Fibroblast of the aortic adventitia (primary cell): ENCODE results near the gene SETBP1. TPM values are rescaled to one million over a fixed set of nuclear protein-coding genes. Genes with fewer than 3 reads are reported as not detected.
A peak's percentile ranks its signal among the peaks of the same experiment; 100 is the strongest.

Experiments
- DNase-seq: peaks from one replicate; pipeline ENCODE4 v3.0.0-alpha.2; 2010; ENCODE audit warnings: low read depth
- H3K4me3 ChIP-seq: 2 replicates; pipeline ENCODE4 v1.5.1; 2011; ENCODE audit warnings: low read depth, mild to moderate bottlenecking, control low read depth, low read length, moderate library complexity
- CTCF ChIP-seq: IDR thresholded peaks from 2 replicates; pipeline ENCODE4 v1.5.1; 2011; ENCODE audit warnings: mild to moderate bottlenecking, low read length, control low read depth, inconsistent platforms; ENCODE audit not compliant: insufficient read depth
- total RNA-seq: library from RNA; depleted of rRNA; stranded (reverse); fragments of >200 nt; gene quantifications from 2 replicates; pipeline ENCODE4 v1.2.3, GENCODE V29; 2012; ENCODE audit warnings: low replicate concordance

SETBP1 gene
- total RNA-seq, 1 donor, result 10.5 TPM

GRCh38 chr18:44986933-44987332 lies 306.2 kb downstream of the SETBP1 start:
- no peak overlapping the region for H3K4me3 ChIP-seq
- peak; percentile 11 for DNase-seq
- no peak for TF ChIP-seq CTCF

- no peak for DNase-seq
- TF ChIP-seq CTCF, result no peak
- no peak overlapping the region for H3K4me3 ChIP-seq
Observed at GRCh38 chr18:44987371-44987770, 306.7 kb downstream of the SETBP1 start.

GRCh38 chr18:44988821-44989587 lies 308.3 kb downstream of the SETBP1 start:
- TF ChIP-seq CTCF, result no peak
- H3K4me3 ChIP-seq, result no peak overlapping the region
- DNase-seq, result peak; percentile 37

- DNase-seq, result no peak
- no peak for TF ChIP-seq CTCF
- no peak overlapping the region for H3K4me3 ChIP-seq
Observed at GRCh38 chr18:44996261-44996660, 315.6 kb downstream of the SETBP1 start.

GRCh38 chr18:44997174-44997573 lies 316.5 kb downstream of the SETBP1 start:
- no peak overlapping the region for H3K4me3 ChIP-seq
- DNase-seq, result no peak

GRCh38 chr18:44998360-44998759 lies 317.7 kb downstream of the SETBP1 start:
- DNase-seq, result no peak
- H3K4me3 ChIP-seq, result no peak overlapping the region
- TF ChIP-seq CTCF, result no peak

More at GRCh38 chr18:44997174-44997573, 316.5 kb downstream of the SETBP1 start:
- no peak for TF ChIP-seq CTCF
